Measurements from ENCODE around the gene PLEKHG4B. TPM values are rescaled to one million over a fixed set of nuclear protein-coding genes. Genes with fewer than 3 reads are reported as not detected.

Gene PLEKHG4B
- total RNA-seq, 4 donors from 2014 or later: 0.18 to 2.5 (median 0.19) TPM; not detected in 1

GRCh38 chr5:145585-146323 lies 53.8 kb downstream of the PLEKHG4B start:
- H3K4me3 ChIP-seq: no peak overlapping the region
- no peaks in the 10 kb centered on the region for H3K36me3 ChIP-seq
- H3K27ac ChIP-seq: no peak overlapping the region
- peaks cover 0 to 13% (median 4%) of the 10 kb centered on the region in 4 donors for H3K9me3 ChIP-seq
- no peaks in the 10 kb centered on the region for H3K4me1 ChIP-seq
- DNase-seq: no peak
- TF ChIP-seq POLR2A (IDR thresholded peaks at IDR 0.05): no peak
- no peak for TF ChIP-seq CTCF (IDR thresholded peaks at IDR 0.05)
- no peaks in the 10 kb centered on the region for H3K27me3 ChIP-seq

GRCh38 chr5:147751-148150 lies 55.8 kb downstream of the PLEKHG4B start:
- no peak overlapping the region for H3K4me3 ChIP-seq
- TF ChIP-seq POLR2A (IDR thresholded peaks at IDR 0.05) (no peak), CTCF (IDR thresholded peaks at IDR 0.05) (no peak)
- H3K36me3 ChIP-seq: no peaks in the 10 kb centered on the region
- no peak overlapping the region for H3K27ac ChIP-seq
- DNase-seq: no peak
- no peaks in the 10 kb centered on the region for H3K4me1 ChIP-seq
- no peaks in the 10 kb centered on the region for H3K27me3 ChIP-seq
- H3K9me3 ChIP-seq: peaks cover 0 to 13% (median 4%) of the 10 kb centered on the region in 4 donors

GRCh38 chr5:149745-150485 lies 57.9 kb downstream of the PLEKHG4B start:
- TF ChIP-seq POLR2A (IDR thresholded peaks at IDR 0.05) (no peak), CTCF (IDR thresholded peaks at IDR 0.05) (no peak)
- H3K27ac ChIP-seq: no peak overlapping the region
- no peaks in the 10 kb centered on the region for H3K4me1 ChIP-seq
- H3K27me3 ChIP-seq: no peaks in the 10 kb centered on the region
- H3K9me3 ChIP-seq: peaks cover 0 to 13% (median 4%) of the 10 kb centered on the region in 4 donors
- H3K4me3 ChIP-seq: no peak overlapping the region
- DNase-seq: no peak
- no peaks in the 10 kb centered on the region for H3K36me3 ChIP-seq

- TF ChIP-seq POLR2A (IDR thresholded peaks at IDR 0.05) (no peak), CTCF (IDR thresholded peaks at IDR 0.05) (no peak)
- no peak overlapping the region for H3K27ac ChIP-seq
Observed at GRCh38 chr5:150746-151145, 58.8 kb downstream of the PLEKHG4B start.

GRCh38 chr5:152077-152476 lies 60.1 kb downstream of the PLEKHG4B start:
- no peak overlapping the region for H3K27ac ChIP-seq
- H3K36me3 ChIP-seq: no peaks in the 10 kb centered on the region
- TF ChIP-seq POLR2A (IDR thresholded peaks at IDR 0.05) (no peak), CTCF (IDR thresholded peaks at IDR 0.05) (no peak)
- no peaks in the 10 kb centered on the region for H3K27me3 ChIP-seq
- H3K4me1 ChIP-seq: no peaks in the 10 kb centered on the region
- H3K9me3 ChIP-seq: peaks cover 0 to 10% (median 2%) of the 10 kb centered on the region in 4 donors
- DNase-seq: no peak
- H3K4me3 ChIP-seq: no peak overlapping the region

More at GRCh38 chr5:150746-151145, 58.8 kb downstream of the PLEKHG4B start:
- H3K9me3 ChIP-seq: peaks cover 0 to 13% (median 4%) of the 10 kb centered on the region in 4 donors
- no peak for DNase-seq
- no peak overlapping the region for H3K4me3 ChIP-seq
- no peaks in the 10 kb centered on the region for H3K36me3 ChIP-seq
- H3K4me1 ChIP-seq: no peaks in the 10 kb centered on the region
- H3K27me3 ChIP-seq: no peaks in the 10 kb centered on the region
